Ammon's horn (tissue), 1 donor: Measurements from ENCODE around the gene TMEM95.

ENCODE experiments used
- DNase-seq: peaks from one replicate; pipeline ENCODE4 v3.0.0-alpha.2; 2016; ENCODE audit warnings: low spot score

Gene TMEM95, protein sequence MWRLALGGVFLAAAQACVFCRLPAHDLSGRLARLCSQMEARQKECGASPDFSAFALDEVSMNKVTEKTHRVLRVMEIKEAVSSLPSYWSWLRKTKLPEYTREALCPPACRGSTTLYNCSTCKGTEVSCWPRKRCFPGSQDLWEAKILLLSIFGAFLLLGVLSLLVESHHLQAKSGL

DNA sequence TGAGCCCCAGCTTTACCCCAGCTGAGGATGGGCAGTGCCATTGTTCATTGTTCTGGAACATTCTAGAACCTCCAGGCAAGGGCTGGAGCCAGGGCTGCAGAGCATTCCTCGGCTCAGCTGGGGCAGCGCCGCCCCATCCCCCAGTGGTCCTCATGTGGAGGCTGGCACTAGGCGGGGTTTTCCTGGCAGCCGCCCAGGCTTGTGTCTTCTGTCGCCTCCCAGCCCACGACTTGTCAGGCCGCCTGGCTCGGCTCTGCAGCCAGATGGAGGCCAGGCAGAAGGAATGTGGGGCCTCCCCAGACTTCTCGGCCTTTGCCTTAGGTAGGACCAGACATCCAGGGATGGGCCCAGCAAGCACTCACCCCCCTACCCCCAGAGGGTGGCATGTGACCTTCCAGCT, at the start of gene TMEM95:
Gene TMEM95, plus strand, starts transcription at position 104 of the 400 bp plus-strand sequence. Its CDS starts 49 bp downstream, at position 153.
- DNase-seq: peak; percentile 69

DNA sequence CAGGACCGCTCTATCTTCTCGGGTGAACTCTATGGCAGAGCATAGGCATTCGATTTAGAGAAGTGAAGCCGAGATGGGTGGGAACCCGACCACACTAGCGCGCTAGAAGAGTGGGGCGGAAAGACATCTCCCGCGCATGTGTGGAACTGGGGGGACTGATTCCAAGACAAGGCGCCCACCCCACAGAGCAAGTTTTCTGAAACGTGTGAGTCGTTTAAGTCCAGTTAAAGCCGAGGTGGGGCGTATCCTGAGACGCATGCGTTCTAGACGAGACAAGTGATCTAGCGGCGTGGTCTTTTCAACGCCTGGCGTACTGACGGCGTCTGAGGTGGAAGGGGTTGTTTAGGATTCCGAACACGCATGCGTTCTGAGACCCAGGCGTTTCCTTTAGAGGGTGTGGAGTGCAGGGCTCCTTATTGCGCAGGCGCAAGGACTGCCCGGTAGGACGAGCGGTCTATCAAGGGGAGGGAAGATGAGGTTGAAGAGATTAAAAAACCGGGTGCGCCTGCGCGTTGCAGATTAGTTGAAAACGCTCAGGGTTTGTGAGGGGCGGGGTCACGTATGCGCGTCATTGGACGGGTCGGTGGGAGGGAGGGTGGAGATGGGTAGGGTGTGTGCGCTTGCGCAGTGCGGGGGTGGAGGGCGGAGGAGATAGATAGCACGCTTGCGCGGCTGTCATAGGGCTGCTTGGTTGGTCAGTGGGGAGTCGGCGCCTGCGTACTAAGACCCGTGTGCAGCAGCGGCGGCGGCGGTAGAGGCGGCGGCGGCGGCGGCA, 47.9 kb upstream of the TMEM95 start, which contains the start of gene EIF5A:
Gene EIF5A, plus strand, starts transcription at position 718 of the 775 bp plus-strand sequence. CDS start 2,008 bp downstream, outside the sequence.
- peak; percentile 99 for DNase-seq

DNA sequence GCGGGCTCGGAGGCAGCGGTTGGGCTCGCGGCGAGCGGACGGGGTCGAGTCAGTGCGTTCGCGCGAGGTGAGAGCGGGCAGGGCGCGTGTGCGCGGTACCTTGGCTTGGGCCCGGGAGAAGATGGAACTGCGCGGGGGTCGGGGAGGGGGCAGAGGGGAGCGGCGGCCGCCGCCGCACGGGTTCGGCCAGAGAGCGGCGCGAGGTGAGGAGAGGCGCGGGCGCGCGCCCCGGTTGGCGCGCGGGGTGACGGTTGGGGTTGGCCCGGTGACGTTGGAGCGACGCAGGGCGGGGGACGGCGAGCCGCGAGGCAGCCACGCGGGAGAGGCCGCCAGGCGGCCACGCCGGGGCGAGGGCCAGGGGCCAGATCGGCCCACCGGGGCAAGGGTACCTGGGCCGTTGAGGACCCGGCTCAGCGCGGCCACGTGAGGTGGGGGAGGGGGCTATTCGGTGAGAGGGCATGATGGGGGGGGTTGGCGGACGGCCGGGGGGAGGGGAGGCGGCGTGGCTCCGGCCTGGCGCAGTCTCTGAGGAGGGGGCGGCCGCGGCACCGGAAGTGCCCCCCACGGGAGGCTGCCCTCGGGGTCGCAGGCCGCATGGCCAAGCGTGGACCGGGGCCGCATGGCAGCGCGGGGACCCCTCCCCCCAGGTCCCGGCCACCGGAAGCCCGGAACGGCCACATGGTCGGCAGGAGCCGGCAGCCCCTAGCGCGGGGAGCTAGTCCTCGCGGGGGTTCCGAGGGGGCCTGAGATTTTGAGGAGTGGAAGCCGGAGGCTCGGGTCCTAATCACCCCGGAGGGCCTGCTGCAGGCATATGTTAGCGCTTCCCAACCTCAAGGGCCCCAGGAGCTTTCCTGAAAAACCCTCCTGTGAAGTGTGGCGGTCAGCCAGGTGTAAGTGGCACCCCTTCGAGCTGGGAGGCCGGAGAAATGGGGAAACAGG, 47.0 kb upstream of the TMEM95 start:
- peak; percentile 30 for DNase-seq

DNA sequence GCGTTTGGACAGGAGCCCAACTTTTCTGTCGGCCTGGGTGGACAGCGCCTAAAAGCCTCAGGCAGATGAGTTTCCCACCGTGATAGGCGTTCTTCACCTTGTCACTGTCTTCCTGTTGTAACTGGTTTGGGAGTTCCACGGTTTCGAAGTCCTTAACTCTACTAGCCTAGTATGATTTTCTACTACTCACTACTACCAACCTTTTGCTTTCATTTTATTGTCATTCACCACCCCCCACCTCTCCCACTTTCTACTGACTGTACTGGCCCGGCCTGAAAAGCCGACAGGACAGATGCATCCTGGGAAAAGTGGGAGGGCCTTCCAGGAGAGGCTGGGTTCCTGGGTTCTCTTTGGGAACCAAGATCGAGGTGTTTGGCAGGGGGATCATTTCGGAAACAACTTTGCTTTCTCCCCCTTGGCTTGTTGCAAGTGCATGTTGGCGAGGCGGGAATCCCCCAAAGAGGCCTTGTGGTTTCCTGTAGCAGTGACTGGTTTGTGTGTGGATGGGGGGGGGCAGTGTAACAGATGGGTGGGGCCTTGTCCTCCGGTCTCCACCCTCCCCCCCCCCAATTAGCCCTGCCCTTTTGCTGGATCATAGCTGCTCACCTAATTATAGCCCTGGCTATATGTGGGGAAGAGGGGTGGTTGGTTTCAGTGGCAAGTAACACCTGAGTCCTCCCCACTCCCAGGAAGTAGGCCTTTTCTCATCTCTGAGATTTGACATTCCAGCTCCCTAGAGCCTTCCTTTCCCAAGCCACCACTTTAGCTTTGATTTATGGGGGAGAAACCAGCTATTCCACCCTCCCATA, 46.1 kb upstream of the TMEM95 start:
- DNase-seq: peak; percentile 56

DNA sequence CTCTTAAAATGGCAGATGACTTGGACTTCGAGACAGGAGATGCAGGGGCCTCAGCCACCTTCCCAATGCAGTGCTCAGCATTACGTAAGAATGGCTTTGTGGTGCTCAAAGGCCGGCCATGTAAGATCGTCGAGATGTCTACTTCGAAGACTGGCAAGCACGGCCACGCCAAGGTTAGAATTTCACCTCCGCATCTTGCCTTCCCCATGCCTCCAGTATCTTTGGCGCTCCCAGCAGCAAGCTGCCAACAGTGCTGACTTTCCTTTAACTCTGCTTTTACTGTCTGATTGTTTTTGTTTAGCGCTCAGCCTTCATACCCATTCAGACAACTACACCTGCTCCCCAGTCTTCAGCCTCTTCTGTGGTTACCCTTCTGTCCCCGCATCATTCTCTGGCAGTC, 45.3 kb upstream of the TMEM95 start:
- no peak for DNase-seq

DNA sequence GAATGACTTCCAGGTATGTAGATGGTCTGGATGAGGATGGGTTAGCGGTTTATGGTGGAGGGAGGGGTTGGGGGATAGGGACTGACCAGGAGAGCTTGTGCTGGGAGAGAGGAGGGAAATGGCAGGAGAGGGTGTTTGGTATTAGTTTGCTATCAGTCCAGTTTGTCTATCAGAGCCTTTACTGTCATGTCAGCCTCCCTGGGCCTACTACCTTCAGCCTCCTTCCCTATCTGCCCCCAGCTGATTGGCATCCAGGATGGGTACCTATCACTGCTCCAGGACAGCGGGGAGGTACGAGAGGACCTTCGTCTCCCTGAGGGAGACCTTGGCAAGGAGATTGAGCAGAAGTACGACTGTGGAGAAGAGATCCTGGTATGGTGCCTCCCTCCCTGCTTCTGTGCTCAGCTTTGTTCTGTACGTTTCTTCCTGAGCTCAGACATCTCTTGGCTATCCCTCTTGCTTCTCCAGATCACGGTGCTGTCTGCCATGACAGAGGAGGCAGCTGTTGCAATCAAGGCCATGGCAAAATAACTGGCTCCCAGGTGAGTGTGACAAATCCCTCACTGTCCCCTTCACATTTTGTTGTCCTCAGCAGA, 43.7 kb upstream of the TMEM95 start:
- no peak for DNase-seq

DNA sequence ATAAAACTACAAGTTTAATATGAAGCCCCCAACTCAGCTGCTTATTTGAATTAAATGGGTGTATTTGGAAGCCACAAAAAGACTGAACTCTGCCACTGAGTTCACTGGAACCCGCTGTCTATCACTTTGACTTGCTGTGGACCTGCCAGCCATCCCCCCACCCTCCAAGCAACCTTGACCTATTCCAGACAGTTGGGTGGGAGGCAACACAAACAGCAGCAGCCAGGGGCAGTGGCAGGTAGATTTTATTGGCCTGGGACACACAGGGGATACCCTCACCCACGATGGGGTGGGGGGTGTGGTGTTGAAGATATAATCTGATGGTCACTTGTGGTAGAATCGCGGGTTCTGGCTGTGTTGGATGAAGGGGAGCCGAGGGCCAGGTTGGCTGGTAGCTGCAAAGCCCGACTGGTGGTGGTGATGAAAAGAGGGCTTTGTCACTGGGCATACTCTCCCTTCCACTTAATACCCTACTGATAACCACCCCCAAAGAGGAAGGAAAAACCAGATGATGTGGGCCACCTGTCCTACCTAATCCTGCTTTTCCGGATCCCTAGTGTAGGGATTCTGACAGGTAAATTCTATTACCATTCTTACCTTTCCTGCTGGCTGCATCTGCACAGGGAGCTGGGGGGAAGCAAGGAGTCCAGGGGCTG, 42.4 kb upstream of the TMEM95 start:
- no peak for DNase-seq

DNA sequence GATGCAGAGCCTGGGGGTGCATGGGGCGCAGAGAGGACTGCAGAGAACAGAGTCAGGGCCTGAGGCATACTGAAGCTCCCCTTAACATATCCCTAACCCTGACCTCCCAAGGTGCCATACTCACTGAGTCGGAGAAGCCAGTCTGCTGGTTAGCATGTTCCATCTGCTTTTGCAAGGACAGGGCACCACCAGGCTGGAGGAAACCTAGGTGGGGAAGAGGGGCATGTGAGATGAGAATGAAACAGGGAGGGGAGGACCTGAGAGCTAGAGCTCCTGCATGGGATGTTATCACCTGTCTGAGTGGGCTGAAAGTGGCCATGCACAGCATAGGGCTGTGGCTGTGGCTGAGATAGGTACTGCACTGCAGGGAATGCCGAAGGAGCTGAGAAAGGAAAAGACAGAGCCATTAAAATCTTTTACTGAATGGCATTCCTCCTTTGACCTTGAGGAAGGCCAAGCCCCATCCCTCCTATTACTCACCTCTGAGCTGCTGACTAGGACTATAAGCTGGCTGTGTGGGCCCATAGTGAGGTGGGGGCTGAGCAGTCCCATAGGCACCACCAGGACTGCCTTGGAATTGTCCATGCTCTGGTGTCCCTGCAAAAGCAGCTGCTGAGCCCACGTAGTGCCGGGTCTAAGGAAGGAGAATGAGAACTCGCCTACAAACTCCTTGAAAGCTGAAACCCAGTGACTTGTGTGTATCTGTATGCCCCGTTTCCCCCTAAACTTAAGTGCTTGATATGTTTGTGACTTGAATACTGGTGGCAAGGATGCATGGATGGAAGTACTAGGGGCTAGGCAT, 41.7 kb upstream of the TMEM95 start:
- DNase-seq: no peak

DNA sequence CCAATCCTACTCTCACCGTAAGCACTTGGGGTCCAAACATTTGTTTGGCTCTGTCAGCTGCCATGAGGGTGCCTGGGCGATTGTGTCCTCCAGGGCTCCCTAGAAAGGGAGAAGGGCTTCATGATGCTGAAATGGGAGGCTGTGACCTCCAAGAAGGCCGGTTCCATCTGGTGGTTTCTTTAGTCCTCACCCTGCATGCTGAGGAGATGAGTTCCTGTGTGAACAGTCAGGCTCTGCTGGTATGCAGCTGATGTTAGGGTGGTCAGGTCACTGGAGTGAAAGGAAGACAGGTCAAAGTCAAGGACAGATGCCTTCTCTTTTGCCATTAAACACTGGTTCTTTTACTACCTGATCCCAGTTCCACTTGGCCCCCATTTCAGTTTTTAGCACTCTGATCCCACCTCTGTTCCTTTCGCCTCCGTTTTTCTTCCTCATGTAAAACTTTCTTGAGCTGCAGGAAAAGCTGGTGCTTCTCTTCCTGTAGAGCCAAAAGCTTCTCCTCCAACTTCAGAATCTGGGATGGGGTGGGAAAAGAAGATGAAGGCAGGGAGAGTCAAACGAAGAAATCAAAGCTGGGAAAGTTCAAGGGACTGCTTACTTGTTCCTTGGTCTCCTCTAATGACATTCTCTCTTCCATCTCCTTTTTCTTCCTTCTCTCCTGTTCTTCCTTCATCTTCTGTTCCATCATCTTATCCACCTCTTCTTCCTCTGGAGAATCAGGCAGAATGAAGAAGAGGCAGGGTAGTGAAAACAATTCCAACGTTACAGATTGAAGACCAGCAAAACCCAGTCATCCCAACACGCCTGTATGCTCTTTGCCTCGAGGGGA, 40.9 kb upstream of the TMEM95 start:
- DNase-seq: no peak

DNA sequence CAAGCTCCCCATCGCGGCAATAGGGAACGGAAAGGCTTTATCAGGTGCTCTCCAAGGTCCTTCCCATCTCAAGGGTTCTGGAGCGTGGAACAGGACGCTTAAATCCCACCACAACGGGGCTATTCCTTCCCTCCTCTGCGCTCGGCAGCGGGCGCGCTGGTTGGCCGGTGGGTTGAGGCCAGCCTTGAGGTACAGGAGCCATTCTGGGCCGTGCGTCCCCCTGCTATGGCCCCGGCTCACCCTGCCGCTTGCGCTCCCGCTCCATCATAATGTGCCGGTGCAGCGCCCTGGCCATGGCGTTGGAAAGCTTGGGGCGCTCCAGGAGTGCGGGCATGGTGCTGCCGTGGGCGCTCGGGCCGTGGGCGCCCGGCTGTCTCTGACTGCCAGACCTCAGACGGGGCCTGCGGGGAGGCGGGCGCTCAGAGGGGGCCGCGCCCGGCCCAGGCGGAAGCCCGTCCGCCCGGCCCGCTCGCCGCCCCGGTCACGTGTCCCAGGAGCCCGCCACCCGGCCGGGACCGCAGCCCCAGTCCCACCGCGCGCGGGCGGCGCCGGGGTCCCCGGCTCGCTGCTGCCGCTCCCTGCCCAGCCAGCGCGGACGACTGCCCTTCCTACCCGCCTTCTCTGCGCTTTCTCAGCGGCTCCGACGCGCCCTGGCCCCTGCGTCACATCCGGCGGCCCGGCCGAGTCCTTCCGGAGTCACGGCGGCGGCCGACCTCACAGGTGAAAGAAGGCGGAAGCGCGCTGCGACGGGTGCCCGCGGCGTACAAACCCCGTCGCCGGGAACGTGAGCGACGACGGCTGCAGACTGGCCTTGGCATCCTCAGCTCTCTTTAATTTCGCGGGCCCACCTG, 40.0 kb upstream of the TMEM95 start, which contains the start of gene GPS2:
Gene GPS2, minus strand, starts transcription at position 642 of the 851 bp plus-strand sequence. Its CDS starts 308 bp downstream, at position 334.
- peak; percentile 92 for DNase-seq

DNA sequence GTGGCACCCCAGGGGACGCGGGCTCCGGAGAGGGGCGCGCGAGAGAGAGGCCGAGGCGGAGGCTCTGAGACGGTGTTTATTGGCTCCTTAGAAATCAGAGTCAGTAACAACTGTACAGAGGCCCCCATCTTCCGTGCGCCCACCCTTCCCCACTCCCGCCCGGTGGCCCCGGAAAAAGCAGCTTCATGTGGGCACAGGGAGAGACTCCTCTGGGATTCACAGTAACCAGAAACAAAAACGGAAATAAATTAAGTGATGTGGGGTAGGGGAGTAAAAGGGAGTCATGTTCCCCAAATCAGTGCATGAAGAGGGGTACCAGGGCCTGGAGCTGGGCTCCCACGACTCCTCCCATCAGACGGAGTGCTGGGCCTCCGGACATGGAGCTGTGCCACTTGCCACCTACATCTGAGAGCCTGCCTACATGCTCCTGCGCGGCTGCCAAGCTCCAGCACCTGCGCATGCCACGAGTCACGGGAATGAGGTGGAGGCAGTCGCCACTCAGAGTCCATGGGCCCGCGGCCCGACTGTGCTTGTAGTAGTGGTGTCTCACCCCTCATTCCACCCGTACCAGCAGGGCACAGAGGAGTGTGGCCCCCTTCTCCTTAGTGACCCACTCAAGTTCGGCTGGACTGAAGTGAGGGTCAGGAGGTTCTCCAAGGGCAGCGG, 39.3 kb upstream of the TMEM95 start:
- DNase-seq: no peak

DNA sequence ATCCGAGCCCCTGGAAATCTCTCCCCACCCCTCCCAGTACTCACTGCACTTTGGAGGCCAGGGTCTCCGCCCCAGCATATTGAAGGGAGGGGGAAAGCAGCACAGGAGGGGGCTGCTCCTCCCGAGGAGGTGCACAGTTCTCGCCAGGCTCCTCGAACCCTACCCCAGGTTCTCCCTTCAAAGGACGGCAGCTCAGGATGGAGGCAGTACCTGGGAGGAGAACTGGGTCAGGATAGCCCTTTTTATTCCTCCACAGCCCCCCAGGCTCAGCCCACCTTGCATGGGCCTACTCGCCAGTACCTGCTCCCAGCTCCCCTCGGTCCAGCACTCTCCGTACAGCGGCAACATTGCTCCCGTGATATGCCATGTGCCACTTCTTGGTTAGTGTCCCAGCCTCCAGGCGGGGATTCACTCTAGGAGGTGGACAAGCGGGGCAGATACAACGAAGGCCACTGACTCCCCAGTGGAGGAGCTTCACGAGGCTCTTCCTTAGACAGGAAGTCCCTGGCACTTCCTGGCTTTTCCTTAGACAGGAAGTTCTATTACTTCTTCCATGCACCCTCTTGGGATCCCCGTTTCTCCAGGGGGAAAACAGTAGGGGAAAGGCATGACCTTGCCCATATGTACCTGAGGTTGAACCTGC, 37.7 kb upstream of the TMEM95 start:
- no peak for DNase-seq

DNA sequence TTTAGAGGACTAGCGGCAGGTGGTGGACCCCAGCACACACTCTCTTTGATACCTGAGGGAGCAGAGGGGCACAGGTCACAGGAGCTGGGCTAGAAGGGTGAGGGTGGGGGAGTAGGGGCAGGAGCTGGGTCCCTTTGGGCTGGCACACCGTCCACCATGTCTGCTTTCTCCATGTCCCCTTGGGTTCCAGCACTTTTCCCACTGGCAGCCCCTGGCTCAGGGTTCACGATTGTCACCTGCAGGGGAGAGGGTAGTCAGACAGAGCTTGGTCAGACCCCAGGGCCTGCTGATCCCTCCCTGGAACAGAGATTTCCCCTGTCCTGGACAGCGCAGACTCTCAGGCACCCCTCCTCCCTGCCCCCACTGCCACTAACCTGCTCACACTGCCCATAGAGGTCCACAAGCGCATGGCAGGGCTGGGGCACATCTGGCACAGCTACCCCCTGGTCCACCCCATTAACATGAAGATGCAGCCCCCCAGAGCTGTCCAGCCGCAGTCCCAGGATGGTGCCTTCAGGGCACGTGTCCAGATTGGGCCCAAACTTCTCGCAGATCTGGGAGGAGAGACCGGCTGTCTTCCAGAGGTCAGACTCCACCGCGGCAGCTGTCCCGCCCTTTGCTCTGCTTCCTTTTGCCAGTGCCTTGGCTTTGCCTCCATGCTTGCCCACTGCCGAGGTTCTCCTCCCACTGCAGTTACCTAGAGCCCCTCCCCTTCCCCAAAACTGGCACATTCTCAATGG, 36.7 kb upstream of the TMEM95 start:
- DNase-seq: no peak

DNA sequence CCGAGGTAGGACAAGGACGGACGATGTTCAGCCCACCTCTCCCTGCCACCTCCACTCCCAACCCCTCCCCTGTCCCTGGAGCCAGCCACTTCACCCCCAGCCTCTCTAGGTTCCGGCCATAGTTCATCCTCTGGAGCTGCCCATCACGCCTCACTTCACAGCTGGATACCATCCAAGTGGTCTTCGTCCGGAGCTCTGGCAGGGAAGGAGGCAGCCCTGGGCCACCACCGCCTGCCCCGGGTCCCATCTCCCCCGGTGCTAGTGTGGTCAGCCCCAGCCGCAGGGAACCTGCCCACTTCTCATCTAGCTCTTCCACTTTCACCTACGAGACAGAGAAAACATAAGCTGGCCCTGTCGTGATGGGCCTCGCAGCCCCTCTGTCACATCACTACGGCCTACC, 33.5 kb upstream of the TMEM95 start:
- DNase-seq: no peak

DNA sequence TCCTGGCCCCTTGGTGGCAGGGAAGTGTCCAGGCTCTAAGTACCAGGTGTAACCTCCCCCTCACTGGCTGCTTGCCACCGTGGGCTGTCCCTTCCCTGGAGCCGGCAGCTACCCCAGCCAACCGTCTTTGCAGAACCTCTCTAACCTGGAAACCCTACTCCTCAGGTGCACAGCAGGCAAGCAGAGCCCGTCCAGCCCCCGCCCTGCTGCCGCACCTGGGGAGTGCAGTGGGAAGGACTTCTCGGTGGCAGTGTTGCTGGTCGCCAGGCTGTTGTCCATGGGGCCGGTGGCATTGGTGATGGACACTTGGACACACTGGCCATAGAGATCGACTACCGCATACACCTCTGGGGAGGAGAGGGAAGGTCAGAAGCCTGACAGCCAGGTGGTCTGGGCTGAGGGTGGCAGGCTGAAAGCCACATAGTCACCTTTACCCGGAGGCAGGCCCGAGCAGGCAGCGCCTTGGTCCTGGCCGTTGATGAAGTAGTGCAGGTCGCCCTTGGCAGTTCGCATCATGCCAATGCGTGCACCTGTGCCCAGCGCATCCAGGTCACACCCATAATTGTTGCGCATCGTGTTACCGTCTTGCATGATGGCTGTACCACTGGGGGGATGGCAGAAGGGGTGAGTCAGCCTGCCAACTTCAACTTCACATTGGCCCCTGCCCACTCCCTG, 32.3 kb upstream of the TMEM95 start:
- DNase-seq: no peak
